K562 (cell line): ENCODE measurements around the gene KMT2D. TPM values are rescaled to one million over a fixed set of nuclear protein-coding genes. Genes with fewer than 3 reads are reported as not detected.

Experiments used
- CXXC5 ChIP-seq: fragments of 250-450 bp; sonication (Bioruptor Pico); IDR thresholded peaks from 2 replicates; pipeline ENCODE4 v1.8.0; 2022; ENCODE audit warnings: inconsistent platforms, mild to moderate bottlenecking, moderate library complexity
- E2F3 ChIP-seq: fragments of 250-450 bp; sonication (Bioruptor Pico); IDR thresholded peaks from 2 replicates; pipeline ENCODE4 v1.4.0; 2020; ENCODE audit warnings: mild to moderate bottlenecking
- HNRNPUL1 ChIP-seq: fragments of 200-400 bp; formaldehyde crosslinking; IDR thresholded peaks from 2 replicates; pipeline ENCODE4 v1.6.1; 2017; ENCODE audit warnings: low read length
- KLF10 ChIP-seq: fragments of 250-450 bp; sonication (Bioruptor Pico); IDR thresholded peaks from 2 replicates; pipeline ENCODE4 v1.6.1; 2021; ENCODE audit warnings: matching md5 sums
- MEIS2 ChIP-seq: fragments of 450-650 bp; IDR thresholded peaks from 2 replicates; pipeline ENCODE4 v1.6.1; 2014; ENCODE audit warnings: mild to moderate bottlenecking; ENCODE audit not compliant: partially characterized antibody
- MTA2 ChIP-seq: fragments of 450-650 bp; IDR thresholded peaks from 2 replicates; pipeline ENCODE4 v1.6.1; 2016; ENCODE audit warnings: low read depth
- MYBL2 ChIP-seq, 2 experiments: fragments of 450-650 bp in 1 of 2; sonication (generic) in 1 of 2; formaldehyde crosslinking in 1 of 2; IDR thresholded peaks; 2 replicates each; pipeline versions ENCODE4 v1.6.1 to v1.8.1; 2017 to 2022; ENCODE audit warnings: borderline replicate concordance in 1 of 2, inconsistent platforms in 1 of 2, low read depth in 1 of 2, mild to moderate bottlenecking in 1 of 2, missing genetic modification reagents in 1 of 2, moderate library complexity in 1 of 2
- NRF1 ChIP-seq, 2 experiments: fragments of 450-650 bp; IDR thresholded peaks in 1 of 2; conservative IDR thresholded peaks in 1 of 2; 2 replicates each; pipeline ENCODE4 v1.6.1; 2014; ENCODE audit warnings: mild to moderate bottlenecking in 2 of 2
- POU5F1 ChIP-seq: fragments of 150-350 bp; IDR thresholded peaks from 2 replicates; pipeline ENCODE4 v1.6.1; 2014; ENCODE audit warnings: borderline replicate concordance, low read length, low read depth, mild to moderate bottlenecking; ENCODE audit not compliant: partially characterized antibody
- RUNX1 ChIP-seq: sonication (generic); IDR thresholded peaks from 2 replicates; pipeline ENCODE4 v1.6.1; 2016; ENCODE audit warnings: antibody characterized with exemption, low read depth
- SETDB1 ChIP-seq: IDR thresholded peaks from one replicate; pipeline ENCODE4 v1.6.1; 2012; ENCODE audit warnings: low read length, control low read depth, inconsistent platforms
- TCF3 ChIP-seq: sonication (generic); formaldehyde crosslinking; IDR thresholded peaks from 2 replicates; pipeline ENCODE4 v1.4.0; 2020; ENCODE audit warnings: mild to moderate bottlenecking, missing genetic modification reagents
- ZNF124 ChIP-seq: sonication (generic); formaldehyde crosslinking; IDR thresholded peaks from 2 replicates; pipeline ENCODE4 v1.8.1; 2022; ENCODE audit warnings: missing genetic modification reagents
- ZNF347 ChIP-seq: fragments of 450-650 bp; formaldehyde crosslinking; IDR thresholded peaks from 2 replicates; pipeline ENCODE4 v1.4.0; 2020; ENCODE audit warnings: low read depth, mild to moderate bottlenecking, moderate library complexity
- ZNF707 ChIP-seq: fragments of 250-450 bp; sonication (Bioruptor Pico); conservative IDR thresholded peaks from 2 replicates; pipeline ENCODE4 v1.8.0; 2022; ENCODE audit warnings: inconsistent platforms, mild to moderate bottlenecking, moderate library complexity
- ZNF766 ChIP-seq: fragments of 200-800 bp; sonication (Bioruptor generic); conservative IDR thresholded peaks from 2 replicates; pipeline ENCODE4 v1.6.1; 2016; ENCODE audit warnings: missing genetic modification characterization, missing compliant biosample characterization
- polyA plus RNA-seq, 8 experiments: library from polyadenylated mRNA; depleted of rRNA in 4 of 8; stranded (reverse) in 5 of 8; unstranded in 3 of 8; fragments of >200 nt; fragmentation: Nextera tagmentation in 2 of 8; fragmentation: Illumina TruSeq in 1 of 8; extraction: Ambion mirVana in 2 of 8; extraction: Trizol in 1 of 8; gene quantifications; 2 replicates each; pipeline versions ENCODE4 v1.2.1 to v1.2.3, GENCODE V29; 2011 to 2014; ENCODE audit warnings: inconsistent platforms in 1 of 8, missing spikeins in 1 of 8
- total RNA-seq, 7 experiments: library from RNA; depleted of rRNA in 6 of 7; stranded (reverse); fragments of >200 nt in 6 of 7; fragmentation: Illumina TruSeq in 2 of 7; extraction: Trizol in 2 of 7; gene quantifications; 2 replicates each; pipeline versions ENCODE4 v1.2.1 to v1.2.3, GENCODE V29; 2011 to 2021; ENCODE audit warnings: low replicate concordance in 1 of 7
- TF ChIP-seq, protein P1 (sequence below): fragments of 250-450 bp; sonication (Bioruptor Pico); IDR thresholded peaks from 2 replicates; pipeline ENCODE4 v1.8.0; 2022; ENCODE audit warnings: moderate library complexity, mild to moderate bottlenecking, inconsistent platforms
- TF ChIP-seq, protein P2 (sequence below): fragments of 250-450 bp; sonication (Bioruptor Pico); IDR thresholded peaks from 2 replicates; pipeline ENCODE4 v1.4.0; 2020; ENCODE audit warnings: mild to moderate bottlenecking, moderate library complexity
- TF ChIP-seq, protein P3 (sequence below): fragments of 250-450 bp; sonication (Bioruptor Pico); IDR thresholded peaks from 2 replicates; pipeline ENCODE4 v1.8.0; 2021; ENCODE audit warnings: mild to moderate bottlenecking, moderate library complexity
- TF ChIP-seq, protein P4 (sequence below): sonication (generic); formaldehyde crosslinking; IDR thresholded peaks from 2 replicates; pipeline ENCODE4 v1.8.1; 2023; ENCODE audit warnings: mild to moderate bottlenecking, missing genetic modification reagents

KMT2D gene
- total and polyA plus RNA-seq, 9 of the 15 experiments (the other 6 are each of a cell fraction or from before 2014, with no cell fraction given), result 0.22 to 93.7 (median 13.7) TPM

DNA sequence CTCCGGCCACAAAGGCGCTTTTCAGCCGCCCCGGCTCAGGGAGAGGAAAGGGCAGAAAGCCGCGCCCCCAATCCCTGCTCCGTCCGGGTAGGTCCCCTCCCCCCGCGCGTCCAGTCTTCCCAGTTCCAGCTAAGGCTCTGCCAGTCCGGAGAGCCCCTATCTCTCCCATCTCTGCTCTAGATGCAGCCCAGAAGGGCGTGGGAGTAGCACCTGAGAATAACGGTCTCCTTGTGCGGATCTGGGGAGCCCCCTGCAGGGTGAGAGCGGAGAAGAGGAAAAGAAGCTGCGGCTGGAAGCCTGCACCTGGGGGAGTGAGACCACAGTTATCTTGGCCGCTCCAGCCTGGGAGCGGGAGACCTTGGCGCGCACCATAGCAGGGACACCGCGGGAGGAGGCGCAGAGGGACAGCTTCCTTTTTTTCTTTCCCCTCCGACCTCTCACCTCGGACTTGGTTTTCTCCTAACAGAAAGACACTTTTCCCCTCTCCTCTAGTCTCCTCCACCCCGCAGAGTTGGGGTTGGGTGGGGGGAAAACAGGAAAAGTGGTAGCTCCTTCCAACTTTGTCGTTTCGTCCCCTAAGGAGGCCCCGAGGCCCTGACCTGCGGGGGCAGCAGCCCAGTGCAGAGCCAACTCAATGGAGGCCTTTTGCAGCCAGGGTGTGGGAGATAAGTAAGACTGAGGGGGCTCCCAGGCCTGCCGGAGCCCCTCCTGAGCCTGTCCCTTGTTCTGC is 31.7 kb upstream of the KMT2D start (continued):
- TF ChIP-seq E2F3 (CRISPR knock-in tag) (0 out of 2 replicates have a peak, but pooled peaks have one; percentile 64), ZNF347 (CRISPR knock-in tag) (no peak), SETDB1 (no peak), ZNF707 (CRISPR knock-in tag) (no peak), TCF3 (CRISPR knock-in tag) (peak; percentile 95), RUNX1 (no peak; the same call in 1 of the 2 replicates), MEIS2 (peak; percentile 44), ZNF766 (CRISPR knock-in tag) (peak; percentile 58), HNRNPUL1 (no peak), MTA2 (peak; percentile 83), NRF1 (conservative IDR thresholded peaks at IDR 0.05 in 1 of 2, IDR thresholded peaks at IDR 0.05 in 1 of 2) (peak; percentile 76 to 81), CXXC5 (CRISPR knock-in tag) (peak; percentile 96), KLF10 (no peak), MYBL2 (IDR thresholded peaks at IDR 0.05; ENCODE audit: low read depth) (peak; percentile 66), MYBL2 (CRISPR knock-in tag; IDR thresholded peaks at IDR 0.05; ENCODE audit: borderline replicate concordance) (no peak), POU5F1 (peak; percentile 20), ZNF124 (no peak)
- TF ChIP-seq, protein P1, sequence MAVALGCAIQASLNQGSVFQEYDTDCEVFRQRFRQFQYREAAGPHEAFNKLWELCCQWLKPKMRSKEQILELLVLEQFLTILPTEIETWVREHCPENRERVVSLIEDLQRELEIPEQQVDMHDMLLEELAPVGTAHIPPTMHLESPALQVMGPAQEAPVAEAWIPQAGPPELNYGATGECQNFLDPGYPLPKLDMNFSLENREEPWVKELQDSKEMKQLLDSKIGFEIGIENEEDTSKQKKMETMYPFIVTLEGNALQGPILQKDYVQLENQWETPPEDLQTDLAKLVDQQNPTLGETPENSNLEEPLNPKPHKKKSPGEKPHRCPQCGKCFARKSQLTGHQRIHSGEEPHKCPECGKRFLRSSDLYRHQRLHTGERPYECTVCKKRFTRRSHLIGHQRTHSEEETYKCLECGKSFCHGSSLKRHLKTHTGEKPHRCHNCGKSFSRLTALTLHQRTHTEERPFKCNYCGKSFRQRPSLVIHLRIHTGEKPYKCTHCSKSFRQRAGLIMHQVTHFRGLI, result no peak
- TF ChIP-seq, protein P2, sequence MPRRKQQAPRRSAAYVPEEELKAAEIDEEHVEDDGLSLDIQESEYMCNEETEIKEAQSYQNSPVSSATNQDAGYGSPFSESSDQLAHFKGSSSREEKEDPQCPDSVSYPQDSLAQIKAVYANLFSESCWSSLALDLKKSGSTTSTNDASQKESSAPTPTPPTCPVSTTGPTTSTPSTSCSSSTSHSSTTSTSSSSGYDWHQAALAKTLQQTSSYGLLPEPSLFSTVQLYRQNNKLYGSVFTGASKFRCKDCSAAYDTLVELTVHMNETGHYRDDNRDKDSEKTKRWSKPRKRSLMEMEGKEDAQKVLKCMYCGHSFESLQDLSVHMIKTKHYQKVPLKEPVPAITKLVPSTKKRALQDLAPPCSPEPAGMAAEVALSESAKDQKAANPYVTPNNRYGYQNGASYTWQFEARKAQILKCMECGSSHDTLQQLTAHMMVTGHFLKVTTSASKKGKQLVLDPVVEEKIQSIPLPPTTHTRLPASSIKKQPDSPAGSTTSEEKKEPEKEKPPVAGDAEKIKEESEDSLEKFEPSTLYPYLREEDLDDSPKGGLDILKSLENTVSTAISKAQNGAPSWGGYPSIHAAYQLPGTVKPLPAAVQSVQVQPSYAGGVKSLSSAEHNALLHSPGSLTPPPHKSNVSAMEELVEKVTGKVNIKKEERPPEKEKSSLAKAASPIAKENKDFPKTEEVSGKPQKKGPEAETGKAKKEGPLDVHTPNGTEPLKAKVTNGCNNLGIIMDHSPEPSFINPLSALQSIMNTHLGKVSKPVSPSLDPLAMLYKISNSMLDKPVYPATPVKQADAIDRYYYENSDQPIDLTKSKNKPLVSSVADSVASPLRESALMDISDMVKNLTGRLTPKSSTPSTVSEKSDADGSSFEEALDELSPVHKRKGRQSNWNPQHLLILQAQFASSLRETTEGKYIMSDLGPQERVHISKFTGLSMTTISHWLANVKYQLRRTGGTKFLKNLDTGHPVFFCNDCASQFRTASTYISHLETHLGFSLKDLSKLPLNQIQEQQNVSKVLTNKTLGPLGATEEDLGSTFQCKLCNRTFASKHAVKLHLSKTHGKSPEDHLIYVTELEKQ (CRISPR knock-in tag), result no peak
- TF ChIP-seq, protein P3, sequence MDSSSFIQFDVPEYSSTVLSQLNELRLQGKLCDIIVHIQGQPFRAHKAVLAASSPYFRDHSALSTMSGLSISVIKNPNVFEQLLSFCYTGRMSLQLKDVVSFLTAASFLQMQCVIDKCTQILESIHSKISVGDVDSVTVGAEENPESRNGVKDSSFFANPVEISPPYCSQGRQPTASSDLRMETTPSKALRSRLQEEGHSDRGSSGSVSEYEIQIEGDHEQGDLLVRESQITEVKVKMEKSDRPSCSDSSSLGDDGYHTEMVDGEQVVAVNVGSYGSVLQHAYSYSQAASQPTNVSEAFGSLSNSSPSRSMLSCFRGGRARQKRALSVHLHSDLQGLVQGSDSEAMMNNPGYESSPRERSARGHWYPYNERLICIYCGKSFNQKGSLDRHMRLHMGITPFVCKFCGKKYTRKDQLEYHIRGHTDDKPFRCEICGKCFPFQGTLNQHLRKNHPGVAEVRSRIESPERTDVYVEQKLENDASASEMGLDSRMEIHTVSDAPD, result no peak
- TF ChIP-seq, protein P4, sequence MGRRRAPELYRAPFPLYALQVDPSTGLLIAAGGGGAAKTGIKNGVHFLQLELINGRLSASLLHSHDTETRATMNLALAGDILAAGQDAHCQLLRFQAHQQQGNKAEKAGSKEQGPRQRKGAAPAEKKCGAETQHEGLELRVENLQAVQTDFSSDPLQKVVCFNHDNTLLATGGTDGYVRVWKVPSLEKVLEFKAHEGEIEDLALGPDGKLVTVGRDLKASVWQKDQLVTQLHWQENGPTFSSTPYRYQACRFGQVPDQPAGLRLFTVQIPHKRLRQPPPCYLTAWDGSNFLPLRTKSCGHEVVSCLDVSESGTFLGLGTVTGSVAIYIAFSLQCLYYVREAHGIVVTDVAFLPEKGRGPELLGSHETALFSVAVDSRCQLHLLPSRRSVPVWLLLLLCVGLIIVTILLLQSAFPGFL (CRISPR knock-in tag), result peak; percentile 76; the same call in 1 of the 2 replicates
